RWPE1 (cell line): ENCODE data around the gene EPS8L2.
A peak's percentile ranks its signal among the peaks of the same experiment; 100 is the strongest.

ENCODE experiments used
- CTCF ChIA-PET: fragments of 350-600 bp; sonication (Branson Sonifier 250); formaldehyde crosslinking; extraction: SDS; loops from one replicate; lab custom pipeline; 2021; lab: Yijun Ruan, JAX
- POLR2A ChIA-PET: fragments of 400-600 bp; formaldehyde crosslinking; extraction: SDS; loops from one replicate; lab custom pipeline; 2020; ENCODE audit warnings: antibody characterized with exemption; ENCODE audit not compliant: low non-redundant PET; lab: Yijun Ruan, JAX
- DNase-seq: peaks from one replicate; pipeline ENCODE4 v3.0.0; 2012; ENCODE audit warnings: low spot score
- H3K27ac ChIP-seq: fragments of 450-650 bp; 2 replicates; pipeline ENCODE4 v1.5.1; 2017
- TF ChIP-seq, protein P1 (sequence below): fragments of 450-650 bp; conservative IDR thresholded peaks from 2 replicates; pipeline ENCODE4 v1.5.1; 2017; ENCODE audit warnings: low read depth, mild to moderate bottlenecking

The EPS8L2 gene

GRCh38 chr11:721247-721740 lies 15.3 kb downstream of the EPS8L2 start:
- H3K27ac ChIP-seq: peak overlapping the region; percentile 37; the same call in 1 of the 2 replicates
- CTCF ChIA-PET: no interaction called here
- POLR2A ChIA-PET: no interaction called here
- TF ChIP-seq, protein P1, sequence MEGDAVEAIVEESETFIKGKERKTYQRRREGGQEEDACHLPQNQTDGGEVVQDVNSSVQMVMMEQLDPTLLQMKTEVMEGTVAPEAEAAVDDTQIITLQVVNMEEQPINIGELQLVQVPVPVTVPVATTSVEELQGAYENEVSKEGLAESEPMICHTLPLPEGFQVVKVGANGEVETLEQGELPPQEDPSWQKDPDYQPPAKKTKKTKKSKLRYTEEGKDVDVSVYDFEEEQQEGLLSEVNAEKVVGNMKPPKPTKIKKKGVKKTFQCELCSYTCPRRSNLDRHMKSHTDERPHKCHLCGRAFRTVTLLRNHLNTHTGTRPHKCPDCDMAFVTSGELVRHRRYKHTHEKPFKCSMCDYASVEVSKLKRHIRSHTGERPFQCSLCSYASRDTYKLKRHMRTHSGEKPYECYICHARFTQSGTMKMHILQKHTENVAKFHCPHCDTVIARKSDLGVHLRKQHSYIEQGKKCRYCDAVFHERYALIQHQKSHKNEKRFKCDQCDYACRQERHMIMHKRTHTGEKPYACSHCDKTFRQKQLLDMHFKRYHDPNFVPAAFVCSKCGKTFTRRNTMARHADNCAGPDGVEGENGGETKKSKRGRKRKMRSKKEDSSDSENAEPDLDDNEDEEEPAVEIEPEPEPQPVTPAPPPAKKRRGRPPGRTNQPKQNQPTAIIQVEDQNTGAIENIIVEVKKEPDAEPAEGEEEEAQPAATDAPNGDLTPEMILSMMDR: no peak
- no peak for DNase-seq

DNA sequence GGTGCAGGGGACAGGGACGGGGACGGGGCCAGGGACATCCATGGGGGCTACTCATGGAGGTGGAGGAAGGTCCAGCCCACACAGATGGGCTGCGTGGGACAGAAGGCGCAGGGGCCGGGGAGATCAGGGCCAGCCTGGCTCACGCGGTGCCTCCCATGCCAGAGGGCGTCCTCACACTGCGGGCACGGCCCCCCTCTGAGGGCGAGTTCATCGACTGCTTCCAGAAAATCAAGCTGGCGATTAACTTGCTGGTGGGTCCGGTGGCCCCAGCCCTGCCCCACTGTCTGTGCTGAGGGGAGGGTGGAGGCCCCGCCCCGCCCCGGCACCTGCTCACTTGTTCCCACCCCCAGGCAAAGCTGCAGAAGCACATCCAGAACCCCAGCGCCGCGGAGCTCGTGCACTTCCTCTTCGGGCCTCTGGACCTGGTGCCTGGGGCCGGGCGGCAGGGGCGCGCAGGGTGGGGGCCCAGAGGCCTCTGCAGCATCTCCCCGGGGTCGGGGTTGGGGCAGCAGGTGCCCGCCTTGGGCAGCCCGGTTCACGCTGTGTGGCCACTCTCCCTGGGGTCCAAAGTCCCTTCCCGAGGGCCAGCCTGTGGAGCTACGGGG lies 15.8 kb downstream of the EPS8L2 start:
- TF ChIP-seq, protein P1: no peak
- ChIA-PET POLR2A (interaction anchor here (0.6 kb wide), 1 partner anchor 24 kb away, joined by 3 read pairs; no protein-coding TSS in a partner anchor), CTCF (interaction anchor here (0.5 to 2.8 kb wide), 2 partner anchors 26 to 44 kb away, joined by 3 to 18 read pairs; partner anchors contain the start of genes DEAF1 and TMEM80)
- DNase-seq: no peak
- H3K27ac ChIP-seq: peak overlapping the region; percentile 37; the same call in 1 of the 2 replicates

GRCh38 chr11:722346-722811 lies 16.3 kb downstream of the EPS8L2 start:
- POLR2A ChIA-PET: interaction anchor here (0.5 to 0.6 kb wide), 2 partner anchors 17 to 25 kb away, joined by 3 read pairs; no protein-coding TSS in a partner anchor

DNA sequence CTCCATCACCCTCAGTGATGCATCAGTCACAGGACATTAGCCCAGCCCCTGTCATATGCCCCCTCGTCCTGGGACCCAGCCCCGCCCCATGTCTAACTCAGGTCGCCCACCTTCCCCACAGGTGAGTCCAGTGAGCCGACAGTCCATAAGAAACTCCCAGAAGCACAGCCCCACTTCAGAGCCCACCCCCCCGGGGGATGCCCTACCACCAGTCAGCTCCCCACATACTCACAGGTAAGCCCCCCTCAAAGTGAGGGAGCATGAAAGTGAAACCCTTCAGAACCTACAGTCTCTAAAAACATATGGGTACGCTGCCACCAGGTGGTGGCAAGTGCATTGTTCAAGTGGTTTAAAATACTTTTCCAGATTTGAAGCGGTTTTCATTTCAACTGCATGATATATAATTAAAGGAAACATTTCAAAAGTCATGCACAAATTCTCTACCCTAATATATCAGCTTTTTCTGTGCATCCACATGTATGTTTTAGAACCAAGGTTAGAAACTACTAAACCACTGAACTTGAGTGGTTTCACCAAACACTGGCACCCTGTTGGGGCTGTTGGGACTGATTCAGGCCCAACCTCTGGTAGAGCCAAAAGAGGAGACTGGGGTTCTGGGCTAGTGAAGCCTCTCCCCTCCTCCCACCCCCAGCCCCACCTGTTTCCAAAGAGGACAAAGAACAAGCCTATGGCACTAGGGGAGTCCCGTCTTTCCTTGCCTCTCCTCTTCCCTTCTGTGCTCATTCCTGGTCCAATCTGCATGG lies 17.3 kb downstream of the EPS8L2 start:
- TF ChIP-seq, protein P1: peak; percentile 67
- no peak for DNase-seq
- H3K27ac ChIP-seq: peak overlapping the region; percentile 94
- POLR2A ChIA-PET: interaction anchor here (0.7 kb wide), 1 partner anchor 26 kb away, joined by 4 read pairs; no protein-coding TSS in a partner anchor
- CTCF ChIA-PET: interaction anchor here (0.6 to 2.8 kb wide), 6 partner anchors 17 to 120 kb away, joined by 3 to 18 read pairs (median 4); partner anchors contain the start of genes DEAF1, EPS8L2 and TMEM80

More at GRCh38 chr11:722346-722811, 16.3 kb downstream of the EPS8L2 start:
- peak overlapping the region; percentile 37; the same call in 1 of the 2 replicates for H3K27ac ChIP-seq
- TF ChIP-seq, protein P1: no peak
- CTCF ChIA-PET: interaction anchor here (0.5 to 2.8 kb wide), 4 partner anchors 19 to 43 kb away, joined by 3 to 18 read pairs (median 4); partner anchors contain the start of genes DEAF1 and TMEM80
- DNase-seq: no peak

- TF ChIP-seq, protein P1: no peak
- CTCF ChIA-PET: interaction anchor here (0.6 to 2.8 kb wide), 6 partner anchors 23 to 246 kb away, joined by 3 to 18 read pairs (median 4); partner anchors contain the start of genes DEAF1 and TMEM80
- H3K27ac ChIP-seq: peak overlapping the region; percentile 94
- no peak for DNase-seq
- POLR2A ChIA-PET: interaction anchor here (0.7 to 0.8 kb wide), 3 partner anchors 18 to 27 kb away, joined by 3 to 10 read pairs (median 4); partner anchors contain the start of gene TALDO1
Measured at GRCh38 chr11:724049-724777, 18.2 kb downstream of the EPS8L2 start.
